HEK293 (cell line): ENCODE data around the gene CYB5B.

Source experiments
- CTCF ChIA-PET: fragments of 350-600 bp; formaldehyde crosslinking; extraction: SDS; loops from one replicate; lab custom pipeline; 2021; ENCODE audit warnings: antibody characterized with exemption; lab: Yijun Ruan, JAX
- POLR2A ChIA-PET: fragments of 300-600 bp; formaldehyde crosslinking; extraction: SDS; loops from one replicate; lab custom pipeline; 2020; ENCODE audit warnings: antibody characterized with exemption, inconsistent platforms; lab: Yijun Ruan, JAX
- H3K27ac ChIP-seq: fragments of 200-500 bp; sonication (Bioruptor generic); 2 replicates; pipeline ENCODE4 v1.5.1; 2014; ENCODE audit warnings: low read depth, low read length, control low read depth, inconsistent platforms; ENCODE audit errors: extremely low read depth
- H3K36me3 ChIP-seq, 2 experiments: fragments of 200-500 bp in 1 of 2; sonication (Bioruptor generic) in 1 of 2; 1 replicate in 1 of 2; 2 replicates in 1 of 2; pipeline ENCODE4 v1.5.1; 2014 to 2017; ENCODE audit warnings: inconsistent platforms in 2 of 2, low read length in 2 of 2; ENCODE audit not compliant: control insufficient read depth in 2 of 2, insufficient read depth in 1 of 2
- H3K4me1 ChIP-seq: fragments of 200-500 bp; sonication (Bioruptor generic); 2 replicates; pipeline ENCODE4 v1.5.1; 2014; ENCODE audit warnings: mild to moderate bottlenecking, low read length, inconsistent platforms; ENCODE audit not compliant: control insufficient read depth, insufficient read depth
- H3K4me3 ChIP-seq: 2 replicates; pipeline ENCODE4 v1.5.1; 2011; ENCODE audit warnings: low read depth, mild to moderate bottlenecking, control low read depth, low read length, moderate library complexity
- H3K9me3 ChIP-seq: fragments of 200-500 bp; sonication (Bioruptor generic); 2 replicates; pipeline ENCODE4 v1.5.1; 2014; ENCODE audit warnings: low read depth, low read length, inconsistent platforms; ENCODE audit not compliant: control insufficient read depth, insufficient read depth
- KLF7 ChIP-seq: fragments of 450-650 bp; formaldehyde crosslinking; IDR thresholded peaks from 2 replicates; pipeline ENCODE4 v1.5.1; 2016; ENCODE audit warnings: missing biosample characterization, missing genetic modification characterization, borderline replicate concordance
- OSR2 ChIP-seq: fragments of 450-650 bp; formaldehyde crosslinking; IDR thresholded peaks from 2 replicates; pipeline ENCODE4 v1.5.1; 2016; ENCODE audit warnings: missing biosample characterization, missing genetic modification characterization
- WT1 ChIP-seq: fragments of 450-650 bp; formaldehyde crosslinking; IDR thresholded peaks from 2 replicates; pipeline ENCODE4 v1.5.1; 2016; ENCODE audit warnings: missing biosample characterization, missing genetic modification characterization
- ZBTB7A ChIP-seq: fragments of 450-650 bp; formaldehyde crosslinking; IDR thresholded peaks from 2 replicates; pipeline ENCODE4 v1.5.1; 2016; ENCODE audit warnings: low read depth, missing biosample characterization, missing genetic modification characterization
- ZFHX2 ChIP-seq: fragments of 450-650 bp; formaldehyde crosslinking; conservative IDR thresholded peaks from 2 replicates; pipeline ENCODE4 v1.5.1; 2016; ENCODE audit warnings: missing biosample characterization, missing genetic modification characterization
- ZNF133 ChIP-seq: fragments of 450-650 bp; formaldehyde crosslinking; IDR thresholded peaks from 2 replicates; pipeline ENCODE4 v1.5.1; 2016; ENCODE audit warnings: missing biosample characterization, missing genetic modification characterization
- ZNF302 ChIP-seq: fragments of 450-650 bp; formaldehyde crosslinking; IDR thresholded peaks from 2 replicates; pipeline ENCODE4 v1.5.1; 2016; ENCODE audit warnings: missing biosample characterization, missing genetic modification characterization, low read depth
- ZNF311 ChIP-seq: fragments of 450-650 bp; formaldehyde crosslinking; IDR thresholded peaks from 2 replicates; pipeline ENCODE4 v1.5.1; 2017; ENCODE audit warnings: missing biosample characterization, missing genetic modification characterization, borderline replicate concordance
- ZNF501 ChIP-seq: fragments of 450-650 bp; formaldehyde crosslinking; IDR thresholded peaks from 2 replicates; pipeline ENCODE4 v1.5.1; 2016; ENCODE audit warnings: missing biosample characterization, missing genetic modification characterization
- ZNF549 ChIP-seq: fragments of 450-650 bp; IDR thresholded peaks from 2 replicates; pipeline ENCODE4 v1.5.1; 2018; ENCODE audit warnings: missing biosample characterization, missing genetic modification characterization, mild to moderate bottlenecking, inconsistent platforms, moderate library complexity
- ZNF558 ChIP-seq: fragments of 450-650 bp; formaldehyde crosslinking; IDR thresholded peaks from 2 replicates; pipeline ENCODE4 v1.5.1; 2016; ENCODE audit warnings: missing biosample characterization, missing genetic modification characterization
- ZNF561 ChIP-seq: fragments of 450-650 bp; IDR thresholded peaks from 2 replicates; pipeline ENCODE4 v1.5.1; 2018; ENCODE audit warnings: missing biosample characterization, missing genetic modification characterization, borderline replicate concordance
- ZNF664 ChIP-seq: fragments of 450-650 bp; formaldehyde crosslinking; IDR thresholded peaks from 2 replicates; pipeline ENCODE4 v1.5.1; 2016; ENCODE audit warnings: missing biosample characterization, missing genetic modification characterization
- ZNF76 ChIP-seq: fragments of 450-650 bp; formaldehyde crosslinking; IDR thresholded peaks from 2 replicates; pipeline ENCODE4; 2016; ENCODE audit warnings: low read depth, missing biosample characterization, missing genetic modification characterization, borderline replicate concordance
- ZNF776 ChIP-seq: fragments of 450-650 bp; formaldehyde crosslinking; IDR thresholded peaks from 2 replicates; pipeline ENCODE4 v1.5.0; 2017; ENCODE audit warnings: missing biosample characterization, missing genetic modification characterization, borderline replicate concordance
- TF ChIP-seq, protein P1 (sequence below): fragments of 450-650 bp; formaldehyde crosslinking; IDR thresholded peaks from 2 replicates; pipeline ENCODE4 v1.5.1; 2016; ENCODE audit warnings: missing biosample characterization, missing genetic modification characterization
- TF ChIP-seq, protein P2 (sequence below): fragments of 450-650 bp; formaldehyde crosslinking; IDR thresholded peaks from 2 replicates; pipeline ENCODE4 v1.5.1; 2016; ENCODE audit warnings: missing biosample characterization, missing genetic modification characterization
- TF ChIP-seq, protein P3 (sequence below): fragments of 450-650 bp; formaldehyde crosslinking; IDR thresholded peaks from 2 replicates; pipeline ENCODE4 v1.5.1; 2016; ENCODE audit warnings: missing biosample characterization, missing genetic modification characterization, borderline replicate concordance
- TF ChIP-seq, protein P4 (sequence below): fragments of 450-650 bp; formaldehyde crosslinking; IDR thresholded peaks from 2 replicates; pipeline ENCODE4 v1.5.1; 2016; ENCODE audit warnings: missing biosample characterization, missing genetic modification characterization
- TF ChIP-seq, protein P5 (sequence below): fragments of 450-650 bp; formaldehyde crosslinking; IDR thresholded peaks from 2 replicates; pipeline ENCODE4 v1.5.1; 2016; ENCODE audit warnings: missing biosample characterization, missing genetic modification characterization
- TF ChIP-seq, protein P6 (sequence below): fragments of 450-650 bp; formaldehyde crosslinking; IDR thresholded peaks from 2 replicates; pipeline ENCODE4 v1.5.1; 2016; ENCODE audit warnings: missing biosample characterization, missing genetic modification characterization

Gene CYB5B

DNA sequence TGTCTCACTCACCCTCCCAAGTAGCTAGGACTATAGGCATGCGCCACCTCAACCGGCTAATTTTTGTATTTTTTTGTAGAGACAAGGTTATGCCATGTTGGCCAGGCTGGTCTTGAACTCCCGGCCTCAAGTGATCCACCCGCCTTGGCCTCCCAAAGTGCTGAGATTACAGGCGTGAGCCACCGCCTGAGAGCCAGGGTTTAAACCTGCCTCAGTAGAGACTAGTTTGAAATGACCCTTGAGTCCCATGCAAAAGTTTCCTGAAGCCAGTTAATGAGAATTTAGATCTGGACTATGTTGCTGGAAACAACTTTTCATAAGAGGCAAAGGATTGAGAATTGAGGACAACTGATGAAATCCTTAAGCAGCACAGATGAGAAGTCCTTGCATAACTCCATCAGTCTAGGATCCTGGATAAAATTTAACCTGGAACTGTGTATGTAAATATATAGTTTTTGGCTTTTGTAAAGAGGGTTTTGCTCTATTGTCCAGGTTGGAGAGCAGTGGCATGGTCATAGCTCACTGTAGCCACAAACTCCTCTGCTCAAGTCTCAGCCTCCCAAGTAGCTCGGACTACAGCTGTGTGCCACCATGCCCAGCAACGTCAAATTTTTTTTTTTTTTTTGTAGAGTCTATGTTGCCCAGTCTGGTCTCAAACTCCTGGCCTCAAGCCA lies 43.2 kb downstream of the CYB5B start:
- Histone ChIP-seq H3K27ac (no peak overlapping the region), H3K4me1 (peaks cover 18% of the 10 kb centered on the region), H3K9me3 (no peaks in the 10 kb centered on the region), H3K4me3 (no peak overlapping the region), H3K36me3 (peaks cover 3% of the 10 kb centered on the region in 2 experiments; a peak in 1 of 3 replicates)
- ChIA-PET CTCF (interaction anchor here (0.6 kb wide), 1 partner anchor 182 kb away, joined by 3 read pairs; no protein-coding TSS in a partner anchor), POLR2A (interaction anchor here (0.6 kb wide), 1 partner anchor 53 kb away, joined by 4 read pairs; no protein-coding TSS in a partner anchor)
- TF ChIP-seq, protein P1, sequence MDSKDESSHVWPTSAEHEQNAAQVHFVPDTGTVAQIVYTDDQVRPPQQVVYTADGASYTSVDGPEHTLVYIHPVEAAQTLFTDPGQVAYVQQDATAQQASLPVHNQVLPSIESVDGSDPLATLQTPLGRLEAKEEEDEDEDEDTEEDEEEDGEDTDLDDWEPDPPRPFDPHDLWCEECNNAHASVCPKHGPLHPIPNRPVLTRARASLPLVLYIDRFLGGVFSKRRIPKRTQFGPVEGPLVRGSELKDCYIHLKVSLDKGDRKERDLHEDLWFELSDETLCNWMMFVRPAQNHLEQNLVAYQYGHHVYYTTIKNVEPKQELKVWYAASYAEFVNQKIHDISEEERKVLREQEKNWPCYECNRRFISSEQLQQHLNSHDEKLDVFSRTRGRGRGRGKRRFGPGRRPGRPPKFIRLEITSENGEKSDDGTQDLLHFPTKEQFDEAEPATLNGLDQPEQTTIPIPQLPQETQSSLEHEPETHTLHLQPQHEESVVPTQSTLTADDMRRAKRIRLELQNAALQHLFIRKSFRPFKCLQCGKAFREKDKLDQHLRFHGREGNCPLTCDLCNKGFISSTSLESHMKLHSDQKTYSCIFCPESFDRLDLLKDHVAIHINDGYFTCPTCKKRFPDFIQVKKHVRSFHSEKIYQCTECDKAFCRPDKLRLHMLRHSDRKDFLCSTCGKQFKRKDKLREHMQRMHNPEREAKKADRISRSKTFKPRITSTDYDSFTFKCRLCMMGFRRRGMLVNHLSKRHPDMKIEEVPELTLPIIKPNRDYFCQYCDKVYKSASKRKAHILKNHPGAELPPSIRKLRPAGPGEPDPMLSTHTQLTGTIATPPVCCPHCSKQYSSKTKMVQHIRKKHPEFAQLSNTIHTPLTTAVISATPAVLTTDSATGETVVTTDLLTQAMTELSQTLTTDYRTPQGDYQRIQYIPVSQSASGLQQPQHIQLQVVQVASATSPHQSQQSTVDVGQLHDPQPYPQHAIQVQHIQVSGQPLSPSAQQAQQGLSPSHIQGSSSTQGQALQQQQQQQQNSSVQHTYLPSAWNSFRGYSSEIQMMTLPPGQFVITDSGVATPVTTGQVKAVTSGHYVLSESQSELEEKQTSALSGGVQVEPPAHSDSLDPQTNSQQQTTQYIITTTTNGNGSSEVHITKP (tag by site-specific recombination) = no peak
- TF ChIP-seq, protein P2, sequence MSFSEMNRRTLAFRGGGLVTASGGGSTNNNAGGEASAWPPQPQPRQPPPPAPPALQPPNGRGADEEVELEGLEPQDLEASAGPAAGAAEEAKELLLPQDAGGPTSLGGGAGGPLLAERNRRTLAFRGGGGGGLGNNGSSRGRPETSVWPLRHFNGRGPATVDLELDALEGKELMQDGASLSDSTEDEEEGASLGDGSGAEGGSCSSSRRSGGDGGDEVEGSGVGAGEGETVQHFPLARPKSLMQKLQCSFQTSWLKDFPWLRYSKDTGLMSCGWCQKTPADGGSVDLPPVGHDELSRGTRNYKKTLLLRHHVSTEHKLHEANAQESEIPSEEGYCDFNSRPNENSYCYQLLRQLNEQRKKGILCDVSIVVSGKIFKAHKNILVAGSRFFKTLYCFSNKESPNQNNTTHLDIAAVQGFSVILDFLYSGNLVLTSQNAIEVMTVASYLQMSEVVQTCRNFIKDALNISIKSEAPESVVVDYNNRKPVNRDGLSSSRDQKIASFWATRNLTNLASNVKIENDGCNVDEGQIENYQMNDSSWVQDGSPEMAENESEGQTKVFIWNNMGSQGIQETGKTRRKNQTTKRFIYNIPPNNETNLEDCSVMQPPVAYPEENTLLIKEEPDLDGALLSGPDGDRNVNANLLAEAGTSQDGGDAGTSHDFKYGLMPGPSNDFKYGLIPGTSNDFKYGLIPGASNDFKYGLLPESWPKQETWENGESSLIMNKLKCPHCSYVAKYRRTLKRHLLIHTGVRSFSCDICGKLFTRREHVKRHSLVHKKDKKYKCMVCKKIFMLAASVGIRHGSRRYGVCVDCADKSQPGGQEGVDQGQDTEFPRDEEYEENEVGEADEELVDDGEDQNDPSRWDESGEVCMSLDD = no peak
- TF ChIP-seq ZNF76 (no peak), ZNF501 (tag by site-specific recombination) (no peak), WT1 (no peak), ZNF558 (no peak), OSR2 (no peak), ZFHX2 (no peak), ZNF302 (no peak), ZNF561 (no peak), ZBTB7A (tag by site-specific recombination) (no peak)
- TF ChIP-seq, protein P3, sequence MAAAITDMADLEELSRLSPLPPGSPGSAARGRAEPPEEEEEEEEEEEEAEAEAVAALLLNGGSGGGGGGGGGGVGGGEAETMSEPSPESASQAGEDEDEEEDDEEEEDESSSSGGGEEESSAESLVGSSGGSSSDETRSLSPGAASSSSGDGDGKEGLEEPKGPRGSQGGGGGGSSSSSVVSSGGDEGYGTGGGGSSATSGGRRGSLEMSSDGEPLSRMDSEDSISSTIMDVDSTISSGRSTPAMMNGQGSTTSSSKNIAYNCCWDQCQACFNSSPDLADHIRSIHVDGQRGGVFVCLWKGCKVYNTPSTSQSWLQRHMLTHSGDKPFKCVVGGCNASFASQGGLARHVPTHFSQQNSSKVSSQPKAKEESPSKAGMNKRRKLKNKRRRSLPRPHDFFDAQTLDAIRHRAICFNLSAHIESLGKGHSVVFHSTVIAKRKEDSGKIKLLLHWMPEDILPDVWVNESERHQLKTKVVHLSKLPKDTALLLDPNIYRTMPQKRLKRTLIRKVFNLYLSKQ (tag by site-specific recombination) = no peak

DNA sequence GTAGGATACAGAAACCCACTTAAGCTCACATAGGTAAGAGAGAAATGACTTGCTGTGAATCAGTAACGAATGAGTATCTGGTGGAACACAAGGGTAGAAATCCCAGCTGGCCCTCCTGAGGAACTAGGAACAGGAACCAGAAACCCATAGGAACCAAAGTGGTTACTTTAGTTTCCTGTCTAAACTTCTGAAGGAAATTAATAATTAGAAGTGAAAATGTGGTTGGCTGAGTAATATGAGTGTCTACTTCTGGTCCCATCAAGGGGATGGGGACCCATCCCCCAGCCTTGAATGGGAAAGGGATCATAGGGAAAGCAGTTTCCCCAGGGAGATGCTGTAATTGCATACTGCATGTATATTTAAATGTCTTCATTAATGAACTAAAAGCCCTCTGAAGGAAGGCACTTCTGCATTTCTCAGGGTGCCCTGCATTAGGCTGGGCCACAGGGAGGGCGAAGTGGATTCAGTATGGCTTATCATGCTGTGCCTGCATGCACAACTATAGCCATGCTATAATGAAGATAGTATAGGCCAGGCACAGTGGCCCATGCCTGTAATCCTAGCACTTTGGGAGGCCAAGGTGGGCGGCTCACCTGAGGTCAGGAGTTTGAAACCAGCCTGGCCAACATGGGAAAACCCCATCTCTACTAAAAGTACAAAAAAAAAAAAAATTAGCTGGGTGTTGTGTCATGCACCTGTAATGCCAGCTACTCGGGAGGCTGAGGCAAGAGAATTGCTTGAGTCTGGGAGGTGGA lies 45.6 kb downstream of the CYB5B start:
- H3K9me3 ChIP-seq = no peaks in the 10 kb centered on the region
- no peak overlapping the region for H3K27ac ChIP-seq
- no peak overlapping the region for H3K4me3 ChIP-seq
- H3K4me1 ChIP-seq = peaks cover 14% of the 10 kb centered on the region
- POLR2A ChIA-PET = no interaction called here
- CTCF ChIA-PET = interaction anchor here (0.6 kb wide), 1 partner anchor 24 kb away, joined by 3 read pairs; no protein-coding TSS in a partner anchor
- H3K36me3 ChIP-seq = no peaks in the 10 kb centered on the region
- no peak for TF ChIP-seq ZNF664 (tag by site-specific recombination)
- TF ChIP-seq, protein P4, sequence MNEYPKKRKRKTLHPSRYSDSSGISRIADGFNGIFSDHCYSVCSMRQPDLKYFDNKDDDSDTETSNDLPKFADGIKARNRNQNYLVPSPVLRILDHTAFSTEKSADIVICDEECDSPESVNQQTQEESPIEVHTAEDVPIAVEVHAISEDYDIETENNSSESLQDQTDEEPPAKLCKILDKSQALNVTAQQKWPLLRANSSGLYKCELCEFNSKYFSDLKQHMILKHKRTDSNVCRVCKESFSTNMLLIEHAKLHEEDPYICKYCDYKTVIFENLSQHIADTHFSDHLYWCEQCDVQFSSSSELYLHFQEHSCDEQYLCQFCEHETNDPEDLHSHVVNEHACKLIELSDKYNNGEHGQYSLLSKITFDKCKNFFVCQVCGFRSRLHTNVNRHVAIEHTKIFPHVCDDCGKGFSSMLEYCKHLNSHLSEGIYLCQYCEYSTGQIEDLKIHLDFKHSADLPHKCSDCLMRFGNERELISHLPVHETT (tag by site-specific recombination) = no peak
- TF ChIP-seq ZNF133 (tag by site-specific recombination) = no peak
- TF ChIP-seq KLF7 (tag by site-specific recombination) = no peak
- TF ChIP-seq, protein P5, sequence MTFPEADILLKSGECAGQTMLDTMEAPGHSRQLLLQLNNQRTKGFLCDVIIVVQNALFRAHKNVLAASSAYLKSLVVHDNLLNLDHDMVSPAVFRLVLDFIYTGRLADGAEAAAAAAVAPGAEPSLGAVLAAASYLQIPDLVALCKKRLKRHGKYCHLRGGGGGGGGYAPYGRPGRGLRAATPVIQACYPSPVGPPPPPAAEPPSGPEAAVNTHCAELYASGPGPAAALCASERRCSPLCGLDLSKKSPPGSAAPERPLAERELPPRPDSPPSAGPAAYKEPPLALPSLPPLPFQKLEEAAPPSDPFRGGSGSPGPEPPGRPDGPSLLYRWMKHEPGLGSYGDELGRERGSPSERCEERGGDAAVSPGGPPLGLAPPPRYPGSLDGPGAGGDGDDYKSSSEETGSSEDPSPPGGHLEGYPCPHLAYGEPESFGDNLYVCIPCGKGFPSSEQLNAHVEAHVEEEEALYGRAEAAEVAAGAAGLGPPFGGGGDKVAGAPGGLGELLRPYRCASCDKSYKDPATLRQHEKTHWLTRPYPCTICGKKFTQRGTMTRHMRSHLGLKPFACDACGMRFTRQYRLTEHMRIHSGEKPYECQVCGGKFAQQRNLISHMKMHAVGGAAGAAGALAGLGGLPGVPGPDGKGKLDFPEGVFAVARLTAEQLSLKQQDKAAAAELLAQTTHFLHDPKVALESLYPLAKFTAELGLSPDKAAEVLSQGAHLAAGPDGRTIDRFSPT (tag by site-specific recombination) = no peak
- TF ChIP-seq ZNF311 (tag by site-specific recombination) = no peak
- TF ChIP-seq ZNF549 (tag by site-specific recombination) = no peak
- no peak for TF ChIP-seq ZNF776 (tag by site-specific recombination)
- TF ChIP-seq, protein P6, sequence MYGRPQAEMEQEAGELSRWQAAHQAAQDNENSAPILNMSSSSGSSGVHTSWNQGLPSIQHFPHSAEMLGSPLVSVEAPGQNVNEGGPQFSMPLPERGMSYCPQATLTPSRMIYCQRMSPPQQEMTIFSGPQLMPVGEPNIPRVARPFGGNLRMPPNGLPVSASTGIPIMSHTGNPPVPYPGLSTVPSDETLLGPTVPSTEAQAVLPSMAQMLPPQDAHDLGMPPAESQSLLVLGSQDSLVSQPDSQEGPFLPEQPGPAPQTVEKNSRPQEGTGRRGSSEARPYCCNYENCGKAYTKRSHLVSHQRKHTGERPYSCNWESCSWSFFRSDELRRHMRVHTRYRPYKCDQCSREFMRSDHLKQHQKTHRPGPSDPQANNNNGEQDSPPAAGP (tag by site-specific recombination) = no peak
